NCI-H1930 (cell line): ENCODE measurements around the gene HSP90AB1.
A peak's percentile ranks its signal among the peaks of the same experiment; 100 is the strongest.
"Not testable (repeated sequence)": the region's sequence is repeated elsewhere in the genome, so short reads cannot be mapped to it uniquely, and the experiment has no call there.

Experiments
- DNase-seq, 2 experiments: peaks; one replicate each; lab custom pipeline; 2025; lab: John Stamatoyannopoulos, UW

HSP90AB1 gene

DNA sequence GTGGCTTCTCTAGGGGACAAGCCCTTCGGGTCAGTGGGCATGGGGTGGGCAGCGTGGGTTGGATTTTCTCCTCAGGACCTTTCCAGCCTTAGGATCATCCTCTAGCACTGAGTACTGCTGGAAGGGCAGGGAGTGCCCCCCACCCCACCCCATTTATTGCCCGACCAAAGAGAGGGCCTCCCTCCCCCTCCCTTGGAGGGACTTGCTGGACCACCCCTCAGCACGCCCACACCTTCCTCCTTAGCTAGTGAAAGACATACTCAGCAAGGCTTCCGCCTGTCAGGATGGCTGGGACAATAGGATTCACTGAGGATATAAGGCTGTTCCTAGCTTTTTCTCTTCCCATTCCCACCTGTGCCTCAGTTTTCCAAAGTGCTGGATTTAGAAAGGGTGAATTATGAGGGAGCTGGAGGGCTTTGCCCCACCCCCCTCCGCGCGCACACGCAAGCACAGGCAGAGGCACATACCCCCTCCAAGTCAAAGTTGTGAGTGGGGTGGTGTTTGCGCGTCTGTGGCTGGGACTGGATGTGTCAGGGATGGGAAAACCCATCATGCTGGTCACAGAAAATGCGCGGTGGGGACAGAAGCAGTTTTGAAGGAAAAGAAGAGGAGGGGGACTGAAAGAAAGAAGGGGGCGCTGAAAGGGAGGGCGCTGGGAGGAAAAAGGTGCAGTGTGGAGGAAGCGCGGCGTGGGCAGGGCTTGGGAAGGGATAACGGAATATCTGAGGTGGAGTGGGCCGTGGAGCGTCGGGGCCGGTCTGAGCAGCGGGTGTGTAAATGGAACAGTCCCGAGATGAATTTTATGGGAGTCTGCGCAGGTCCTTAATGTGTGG, 24.2 kb upstream of the HSP90AB1 start:
- no peak for DNase-seq

DNA sequence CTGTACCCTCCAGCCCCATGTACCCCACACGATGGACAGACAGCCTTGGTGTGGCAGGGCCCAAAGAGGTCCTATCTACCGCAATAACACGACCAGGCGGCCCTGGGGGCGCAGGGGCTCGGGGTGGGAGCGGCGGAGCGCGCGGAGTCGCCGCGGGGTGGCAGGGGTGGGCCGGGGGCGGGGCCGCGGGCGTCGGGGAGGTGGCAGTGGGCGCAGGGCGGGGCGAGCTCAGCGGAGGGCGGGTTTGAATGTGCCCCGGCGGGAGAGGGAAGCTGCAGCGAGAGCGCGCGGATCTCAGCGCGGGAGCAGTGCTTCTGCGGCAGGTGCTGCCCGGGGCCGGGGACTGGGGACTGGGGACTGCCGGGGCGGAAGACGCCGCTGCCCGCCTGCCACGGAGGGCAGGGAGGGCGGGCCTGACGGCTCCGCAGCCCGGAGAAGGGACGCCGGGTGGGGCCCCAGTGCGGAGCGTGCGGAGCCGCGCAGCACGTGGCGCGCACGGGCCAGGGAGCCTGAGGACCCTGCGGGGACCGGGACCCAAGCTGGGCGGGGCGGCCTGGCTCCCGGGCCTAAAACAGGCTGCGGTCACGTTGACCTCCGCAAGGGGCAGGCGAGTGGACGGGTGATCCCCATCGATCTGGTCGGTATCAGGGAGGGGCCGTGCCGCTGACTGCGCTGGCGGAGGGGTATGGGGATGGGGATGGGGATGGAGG, 23.4 kb upstream of the HSP90AB1 start, which contains the start of gene SLC29A1:
TSS of gene SLC29A1 (plus strand) at position 277 of the 710 bp plus-strand sequence. CDS start 3,719 bp downstream, outside the sequence.
- DNase-seq = peak; percentile 62 to 71

DNA sequence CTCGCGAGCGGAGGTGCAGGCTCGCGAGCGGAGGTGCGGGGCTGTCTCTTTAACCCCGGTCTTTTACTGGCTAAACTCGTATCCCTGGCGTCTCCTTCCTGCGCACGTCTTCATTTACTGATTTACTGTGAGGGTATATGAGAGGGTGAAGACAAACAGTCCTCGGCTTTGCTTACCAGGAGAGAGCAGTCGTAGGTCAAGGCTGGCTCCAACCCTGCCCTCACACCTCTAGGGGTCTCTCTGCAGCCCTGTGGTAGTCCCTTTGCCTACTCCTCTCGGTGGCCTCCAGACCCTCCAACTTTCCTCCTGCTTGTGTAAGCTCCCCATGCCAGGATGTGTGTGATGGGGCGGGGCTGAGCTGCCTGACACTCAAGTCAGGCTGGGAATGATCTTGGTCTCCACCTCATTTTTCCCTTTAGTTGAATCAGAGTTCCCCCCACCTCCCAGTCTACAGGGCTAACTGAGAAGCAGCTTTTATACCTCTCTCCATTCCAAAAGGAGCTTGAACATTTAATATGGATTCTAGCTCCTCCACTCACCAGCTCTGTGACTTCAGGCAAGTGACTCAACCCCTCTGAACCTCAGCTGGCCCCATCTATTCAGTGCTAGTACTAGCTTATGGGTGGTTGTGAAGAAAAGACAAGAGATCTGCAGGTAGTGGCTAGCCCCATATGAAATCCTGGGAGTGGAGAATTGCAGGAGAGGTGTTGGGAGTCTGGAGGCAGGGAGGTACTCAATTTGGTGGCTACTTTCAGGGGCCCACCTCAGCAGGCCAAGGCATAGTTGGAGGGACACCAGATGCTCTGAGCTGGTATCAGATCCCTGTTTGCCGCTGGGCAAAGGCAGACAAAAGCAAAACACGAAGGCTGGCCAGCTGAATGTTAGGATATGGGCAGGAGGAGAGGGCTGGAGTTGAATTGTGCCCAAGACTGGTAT, 22.6 kb upstream of the HSP90AB1 start:
- no peak for DNase-seq

DNA sequence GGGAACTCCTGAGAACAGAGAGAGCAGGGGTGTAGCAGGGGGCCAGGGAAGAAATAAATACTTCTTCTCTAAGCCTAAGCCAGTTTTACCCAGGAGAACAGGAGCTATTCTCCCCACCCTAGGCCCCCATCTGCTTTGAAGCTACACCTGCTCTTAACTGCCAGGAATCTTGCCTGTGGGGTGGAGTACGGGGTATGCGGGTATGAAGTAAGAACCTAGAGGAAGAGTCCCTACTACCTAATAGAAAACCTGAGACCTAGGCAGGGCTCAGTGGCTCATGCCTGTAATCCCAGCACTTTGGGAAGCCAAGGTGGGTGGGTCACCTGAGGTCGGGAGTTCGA, 22.0 kb upstream of the HSP90AB1 start:
- DNase-seq = no peak

DNA sequence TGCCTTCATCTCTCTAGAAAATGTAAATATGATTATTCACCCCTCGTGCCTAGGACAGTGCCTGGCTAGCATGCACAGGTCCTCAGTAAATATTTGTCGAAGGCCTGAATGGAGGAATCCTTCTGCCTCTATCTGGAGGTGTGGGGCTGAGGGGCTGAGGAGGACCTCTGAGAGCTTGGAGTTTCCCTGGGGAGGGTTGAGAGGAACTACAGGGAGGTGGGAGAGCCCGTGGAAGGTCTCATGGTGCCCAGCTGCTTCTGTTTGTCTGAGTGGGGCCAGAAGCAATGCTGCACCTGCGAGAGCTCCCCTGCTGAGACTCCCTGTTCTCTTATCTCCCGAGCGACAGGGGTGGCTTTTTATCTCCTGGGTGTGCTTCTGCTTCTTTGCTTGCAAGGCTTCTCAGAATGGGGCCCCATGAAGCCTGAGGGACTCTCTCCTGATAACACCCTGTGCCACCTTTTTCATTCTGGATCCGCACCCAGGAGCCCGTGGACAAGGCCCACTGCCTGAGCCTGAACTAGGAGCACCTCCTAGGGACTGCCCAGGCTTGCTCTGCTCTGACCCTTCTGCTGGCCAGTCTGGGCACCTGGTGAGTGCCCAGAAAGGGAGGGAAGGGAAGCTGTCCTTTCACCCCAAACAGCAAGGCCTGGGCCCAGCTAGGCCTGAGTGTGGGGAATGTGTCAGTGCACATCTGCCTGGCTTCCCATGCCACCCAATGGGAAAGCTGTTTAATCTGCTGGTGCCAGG, 21.1 kb upstream of the HSP90AB1 start:
- DNase-seq = no peak

DNA sequence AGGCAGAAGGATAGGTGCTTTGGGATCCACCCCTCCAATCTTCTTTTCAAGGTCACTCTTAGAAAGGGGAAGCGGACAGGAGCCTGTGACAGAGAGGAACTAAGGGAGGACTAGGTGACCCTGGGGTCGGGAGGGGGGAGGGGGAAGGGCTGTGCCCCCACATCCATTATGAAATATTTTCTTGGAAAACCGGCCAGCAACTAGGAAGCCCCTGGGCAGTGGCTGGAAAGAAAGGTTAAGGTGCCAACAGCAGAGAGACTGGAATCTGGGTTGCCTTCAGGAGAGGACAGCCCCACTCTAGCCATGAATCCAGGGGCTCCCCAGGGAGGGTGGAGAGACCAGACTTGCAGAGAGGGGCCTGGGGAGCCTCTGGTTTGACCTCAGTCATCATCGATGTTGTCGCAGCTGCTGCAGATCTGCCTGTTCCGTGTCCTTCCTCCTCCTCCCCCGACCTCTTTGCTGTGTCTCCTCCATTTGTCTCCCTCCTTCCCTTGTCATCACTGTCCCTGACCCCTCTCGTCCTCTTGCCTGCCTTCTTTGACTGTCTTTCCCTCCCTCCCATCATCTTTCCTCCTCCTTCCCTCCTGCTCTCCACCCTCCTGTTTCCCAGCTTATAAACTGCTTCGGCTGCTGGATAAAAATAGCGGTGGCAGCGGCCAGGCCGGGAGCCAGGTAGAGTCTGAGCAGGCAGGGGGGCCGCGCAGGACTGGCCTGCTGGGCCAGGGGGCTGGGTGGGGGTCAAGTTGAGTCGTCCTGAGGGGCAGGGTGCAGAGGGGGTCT, 20.3 kb upstream of the HSP90AB1 start:
- DNase-seq = no peak

DNA sequence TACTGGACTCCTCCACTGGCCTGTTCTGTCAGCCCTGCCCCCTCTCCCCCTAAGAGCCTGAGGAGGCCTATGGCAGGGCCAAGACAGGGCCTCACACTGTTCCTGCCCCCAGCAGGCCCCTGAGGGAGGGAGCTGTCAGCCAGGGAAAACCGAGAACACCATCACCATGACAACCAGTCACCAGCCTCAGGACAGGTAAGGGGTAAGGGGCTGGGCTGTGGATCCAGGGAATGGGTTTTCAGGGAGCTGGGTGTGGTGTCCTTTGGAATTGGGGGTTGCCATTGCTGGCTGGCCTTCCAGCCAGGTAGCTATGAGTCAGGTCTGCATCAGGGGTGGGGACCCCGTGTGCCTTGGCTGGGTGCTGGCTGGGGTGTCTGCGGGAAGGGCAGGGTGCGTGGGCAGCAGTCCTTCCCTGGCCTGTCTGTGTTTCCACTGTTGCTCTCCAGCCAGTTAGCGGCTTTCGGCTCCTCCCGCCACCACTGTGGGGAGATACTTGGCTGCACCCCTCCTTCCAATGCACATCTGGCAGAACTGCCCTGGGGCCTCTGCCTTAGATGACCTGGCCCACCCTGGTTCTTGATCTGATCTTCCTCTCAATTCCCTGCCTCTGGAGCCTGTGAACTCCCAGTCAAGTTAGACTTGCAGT, 19.6 kb upstream of the HSP90AB1 start:
- no peak for DNase-seq

DNA sequence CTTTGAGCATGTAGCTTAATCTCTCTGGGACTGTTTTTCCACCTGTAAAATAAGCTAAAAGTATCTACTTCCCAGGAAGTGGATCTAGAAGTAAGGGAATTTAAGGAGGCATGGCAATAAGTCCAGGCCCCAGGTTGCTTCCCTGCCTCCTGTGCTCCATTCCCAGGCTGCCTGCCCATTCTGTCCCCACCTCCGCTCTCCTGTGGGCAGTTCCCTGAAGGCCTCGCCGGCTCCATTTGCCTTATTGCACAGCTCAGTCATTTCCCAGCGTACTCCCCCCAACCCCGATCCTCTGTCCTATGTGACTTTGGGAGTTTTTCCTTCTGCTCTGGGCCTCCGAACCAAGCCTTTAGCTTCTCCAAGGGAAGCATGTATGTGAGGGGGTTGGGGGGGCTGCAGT, 18.9 kb upstream of the HSP90AB1 start:
- no peak for DNase-seq

DNA sequence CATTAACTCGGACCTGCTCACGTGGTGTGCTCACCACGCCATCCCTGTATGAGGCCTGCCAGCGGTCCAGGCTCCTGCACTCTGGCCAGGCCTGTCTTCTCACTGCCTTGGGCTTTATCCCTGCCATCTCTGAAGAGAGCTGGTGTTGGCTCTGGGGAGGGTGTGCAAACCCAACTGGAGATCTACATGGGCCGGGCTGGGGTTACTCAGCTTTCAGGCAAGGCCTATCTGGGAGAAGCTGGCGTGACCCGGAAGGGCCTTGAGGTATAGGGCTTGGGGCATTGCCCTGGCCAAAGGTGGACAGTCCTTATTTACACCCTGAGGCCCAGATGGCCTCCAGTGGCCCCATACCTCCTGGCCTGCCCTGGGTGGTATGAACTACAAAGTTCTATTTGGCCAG, 18.5 kb upstream of the HSP90AB1 start:
- no peak for DNase-seq

DNA sequence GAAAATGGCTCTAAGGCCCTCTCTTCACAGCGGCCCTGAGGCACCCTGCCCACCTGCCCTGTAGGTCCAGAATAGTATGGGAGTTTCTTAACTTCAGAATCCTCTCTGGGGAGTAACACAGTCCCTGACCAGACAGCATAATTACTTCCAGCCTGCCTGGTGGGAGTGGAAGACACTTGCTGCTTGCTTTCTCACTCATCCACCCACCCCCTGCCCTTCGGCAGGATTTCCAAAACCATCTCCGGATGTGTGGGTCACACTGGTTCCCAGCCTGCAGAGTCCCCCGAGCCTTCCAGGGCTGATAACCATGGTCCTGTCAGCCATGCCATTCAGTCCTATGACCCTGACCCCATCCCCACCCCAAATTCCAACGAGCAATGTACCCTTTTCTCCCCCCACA, 18.1 kb upstream of the HSP90AB1 start:
- no peak for DNase-seq

DNA sequence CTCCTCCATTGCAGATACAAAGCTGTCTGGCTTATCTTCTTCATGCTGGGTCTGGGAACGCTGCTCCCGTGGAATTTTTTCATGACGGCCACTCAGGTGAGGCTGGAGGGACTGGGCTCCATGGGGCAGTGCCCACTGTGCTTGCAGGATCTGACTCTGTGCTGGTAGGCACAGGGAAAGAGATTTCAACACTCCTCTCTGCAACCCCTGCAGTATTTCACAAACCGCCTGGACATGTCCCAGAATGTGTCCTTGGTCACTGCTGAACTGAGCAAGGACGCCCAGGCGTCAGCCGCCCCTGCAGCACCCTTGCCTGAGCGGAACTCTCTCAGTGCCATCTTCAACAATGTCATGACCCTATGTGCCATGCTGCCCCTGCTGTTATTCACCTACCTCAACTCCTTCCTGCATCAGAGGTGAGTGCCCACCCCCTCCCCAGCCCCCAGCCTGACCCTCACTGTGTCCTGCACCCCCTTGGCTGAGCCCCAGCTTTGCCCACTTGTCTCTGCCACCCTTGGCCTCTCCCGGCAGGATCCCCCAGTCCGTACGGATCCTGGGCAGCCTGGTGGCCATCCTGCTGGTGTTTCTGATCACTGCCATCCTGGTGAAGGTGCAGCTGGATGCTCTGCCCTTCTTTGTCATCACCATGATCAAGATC, 17.4 kb upstream of the HSP90AB1 start:
- no peak for DNase-seq

DNA sequence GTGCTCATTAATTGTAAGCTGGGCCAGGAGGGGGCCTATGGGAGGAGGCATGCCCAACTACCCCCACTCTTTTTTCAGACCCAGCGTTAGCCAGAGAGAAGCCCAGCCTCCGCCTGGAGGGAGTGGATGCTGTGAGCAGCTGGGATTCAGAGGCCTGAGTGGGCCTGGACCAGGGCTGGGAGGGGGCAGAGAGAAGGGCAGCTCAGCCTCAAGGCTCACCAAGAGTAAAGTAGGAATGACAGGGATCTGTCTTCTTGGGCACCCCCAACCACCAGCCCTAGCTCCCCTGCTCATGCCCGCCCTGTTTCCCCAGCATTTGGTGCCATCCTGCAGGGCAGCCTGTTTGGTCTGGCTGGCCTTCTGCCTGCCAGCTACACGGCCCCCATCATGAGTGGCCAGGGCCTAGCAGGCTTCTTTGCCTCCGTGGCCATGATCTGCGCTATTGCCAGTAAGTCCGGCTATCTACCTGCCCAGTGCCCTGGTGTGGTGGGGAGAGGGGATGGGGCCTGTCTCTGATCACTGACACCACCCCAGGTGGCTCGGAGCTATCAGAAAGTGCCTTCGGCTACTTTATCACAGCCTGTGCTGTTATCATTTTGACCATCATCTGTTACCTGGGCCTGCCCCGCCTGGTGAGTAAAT, 16.7 kb upstream of the HSP90AB1 start:
- no peak for DNase-seq

DNA sequence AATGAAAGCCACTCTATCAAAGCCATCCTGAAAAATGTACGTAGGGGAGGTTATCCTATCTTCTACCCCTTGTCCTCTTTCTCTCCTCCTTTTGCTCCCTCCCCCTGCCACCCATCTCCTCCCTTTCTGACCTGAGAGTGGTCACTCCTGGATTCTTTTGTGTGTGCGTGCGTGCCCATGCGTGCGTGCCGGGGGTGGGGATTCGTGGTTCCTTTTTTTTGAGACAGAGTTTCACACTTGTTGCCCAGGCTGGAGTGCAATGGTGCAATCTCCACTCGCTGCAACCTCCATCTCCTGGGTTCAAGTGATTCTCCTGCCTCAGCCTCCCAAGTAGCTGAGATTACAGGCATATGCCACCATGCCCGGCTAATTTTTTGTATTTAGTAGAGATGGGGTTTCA, 15.5 kb upstream of the HSP90AB1 start:
- not testable (repeated sequence) for DNase-seq

DNA sequence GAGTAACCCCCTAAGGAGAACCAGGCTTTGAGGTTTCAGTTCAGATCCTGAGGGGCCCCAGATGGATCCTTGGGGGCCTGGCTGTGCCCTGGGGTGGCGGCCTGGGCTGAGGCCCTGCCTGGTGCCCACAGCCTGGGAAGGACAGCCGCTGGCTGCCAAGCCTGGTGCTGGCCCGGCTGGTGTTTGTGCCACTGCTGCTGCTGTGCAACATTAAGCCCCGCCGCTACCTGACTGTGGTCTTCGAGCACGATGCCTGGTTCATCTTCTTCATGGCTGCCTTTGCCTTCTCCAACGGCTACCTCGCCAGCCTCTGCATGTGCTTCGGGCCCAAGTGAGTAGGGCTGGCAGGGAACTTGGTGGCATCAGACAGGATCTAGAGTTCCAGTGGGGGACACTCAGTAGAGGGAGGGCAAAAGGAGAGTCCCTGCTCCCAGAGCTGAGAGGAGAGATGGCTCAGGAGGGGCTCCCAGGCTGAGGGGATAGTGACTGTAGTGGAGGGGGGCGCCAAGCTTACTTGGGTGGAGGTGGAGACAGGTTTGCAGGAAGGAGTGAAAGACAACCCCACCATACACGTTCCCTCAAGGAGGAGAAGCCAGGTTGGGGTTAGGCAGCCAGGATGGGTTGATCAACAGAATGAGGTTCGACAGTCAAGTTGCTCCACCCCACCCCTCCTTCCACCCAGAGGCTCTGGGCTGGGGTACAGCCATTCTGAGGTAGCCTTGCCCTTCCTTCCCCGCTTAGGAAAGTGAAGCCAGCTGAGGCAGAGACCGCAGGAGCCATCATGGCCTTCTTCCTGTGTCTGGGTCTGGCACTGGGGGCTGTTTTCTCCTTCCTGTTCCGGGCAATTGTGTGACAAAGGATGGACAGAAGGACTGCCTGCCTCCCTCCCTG, 14.0 kb upstream of the HSP90AB1 start:
- no peak for DNase-seq

DNA sequence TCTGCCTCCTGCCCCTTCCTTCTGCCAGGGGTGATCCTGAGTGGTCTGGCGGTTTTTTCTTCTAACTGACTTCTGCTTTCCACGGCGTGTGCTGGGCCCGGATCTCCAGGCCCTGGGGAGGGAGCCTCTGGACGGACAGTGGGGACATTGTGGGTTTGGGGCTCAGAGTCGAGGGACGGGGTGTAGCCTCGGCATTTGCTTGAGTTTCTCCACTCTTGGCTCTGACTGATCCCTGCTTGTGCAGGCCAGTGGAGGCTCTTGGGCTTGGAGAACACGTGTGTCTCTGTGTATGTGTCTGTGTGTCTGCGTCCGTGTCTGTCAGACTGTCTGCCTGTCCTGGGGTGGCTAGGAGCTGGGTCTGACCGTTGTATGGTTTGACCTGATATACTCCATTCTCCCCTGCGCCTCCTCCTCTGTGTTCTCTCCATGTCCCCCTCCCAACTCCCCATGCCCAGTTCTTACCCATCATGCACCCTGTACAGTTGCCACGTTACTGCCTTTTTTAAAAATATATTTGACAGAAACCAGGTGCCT, 13.3 kb upstream of the HSP90AB1 start:
- no peak for DNase-seq

DNA sequence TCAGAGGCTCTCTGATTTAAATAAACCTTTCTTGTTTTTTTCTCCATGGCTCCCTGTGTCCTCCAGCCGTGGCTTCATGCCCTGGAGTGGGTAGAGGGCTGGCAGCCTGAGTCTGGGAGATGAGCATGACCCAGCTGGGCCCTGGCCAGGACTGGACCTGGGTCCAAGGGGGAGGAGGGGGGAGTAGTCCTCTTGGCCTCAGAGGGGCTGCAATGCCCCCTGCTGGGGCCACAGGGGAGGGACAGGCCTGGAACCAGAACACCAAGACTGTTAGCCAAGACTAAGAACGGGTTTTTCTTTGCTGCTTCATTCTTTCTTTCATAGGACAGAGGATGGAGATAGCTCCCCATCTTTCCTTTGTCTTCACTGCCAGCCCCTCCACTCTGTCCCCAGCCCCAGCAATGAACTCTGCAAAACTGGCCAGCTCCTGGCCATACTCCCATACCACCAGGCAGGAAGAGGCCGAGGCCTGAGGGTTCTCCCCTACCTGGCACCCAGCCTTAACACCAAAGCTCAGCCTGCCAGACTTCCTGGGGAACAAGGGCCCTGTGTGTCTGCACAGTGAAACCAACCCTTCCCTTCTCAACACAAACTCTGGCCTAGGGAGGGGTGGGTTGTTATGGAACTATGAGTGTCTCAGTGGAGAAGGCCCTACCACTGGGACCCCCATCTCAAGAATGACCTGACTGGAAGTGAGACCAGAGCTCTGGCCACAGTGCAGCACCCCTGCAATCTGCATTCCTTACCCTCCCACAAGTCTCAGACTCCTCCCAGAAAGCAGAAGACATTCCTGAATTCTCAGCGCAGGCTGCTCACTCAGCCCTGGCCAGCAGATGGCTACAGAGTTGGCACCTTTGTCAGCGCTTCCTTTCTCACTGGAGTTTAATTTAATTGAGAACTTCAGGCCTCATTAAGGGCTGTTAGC, 12.5 kb upstream of the HSP90AB1 start:
- DNase-seq = no peak

DNA sequence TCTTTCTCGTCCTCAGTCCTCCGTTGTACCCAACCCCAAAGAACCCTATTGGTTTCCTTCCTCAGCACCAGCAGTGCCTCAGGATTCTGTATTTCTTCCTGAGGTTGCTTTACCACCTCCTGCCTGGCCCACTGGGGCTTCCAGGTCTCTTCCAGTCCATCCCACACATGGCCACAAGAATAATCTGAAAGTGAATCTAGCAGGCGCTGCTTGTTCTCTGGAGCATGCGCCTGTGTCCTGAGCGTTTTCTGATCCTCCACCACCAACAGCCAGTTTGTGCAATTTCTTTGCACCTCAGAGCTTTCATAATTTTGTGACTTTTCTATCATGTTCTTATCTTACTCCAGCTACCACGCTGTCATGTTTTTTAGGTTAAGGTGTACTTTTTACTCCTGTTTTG, 11.6 kb upstream of the HSP90AB1 start:
- no peak for DNase-seq
